KOPT-K1 (cell line): ENCODE measurements around the gene KRTAP12-1.
"Not testable (repeated sequence)": the region's sequence is repeated elsewhere in the genome, so short reads cannot be mapped to it uniquely, and the experiment has no call there.

Experiments used
- H3K27ac ChIP-seq: fragments of 200-600 bp; sonication (generic); 2 replicates; pipeline ENCODE4 v1.5.1; 2016; ENCODE audit warnings: antibody characterized with exemption, mild to moderate bottlenecking, low read depth, low read length; ENCODE audit not compliant: poor library complexity, severe bottlenecking
- H3K36me3 ChIP-seq: fragments of 200-600 bp; sonication (generic); 2 replicates; pipeline ENCODE4 v1.5.1; 2017; ENCODE audit warnings: antibody characterized with exemption, mild to moderate bottlenecking, low read length, moderate library complexity; ENCODE audit not compliant: insufficient read depth
- H3K9me3 ChIP-seq: fragments of 200-600 bp; sonication (generic); 2 replicates; pipeline ENCODE4 v1.5.1; 2017; ENCODE audit warnings: antibody characterized with exemption, low read length, mild to moderate bottlenecking; ENCODE audit not compliant: insufficient read depth, poor library complexity, severe bottlenecking

The KRTAP12-1 gene

GRCh38 chr21:44706026-44706705 lies 24.2 kb upstream of the KRTAP12-1 start:
- Histone ChIP-seq H3K27ac (no peak overlapping the region), H3K36me3 (no peaks in the 10 kb centered on the region), H3K9me3 (peaks cover 11% of the 10 kb centered on the region)

- Histone ChIP-seq H3K36me3 (no peaks in the 10 kb centered on the region), H3K27ac (no peak overlapping the region), H3K9me3 (peaks cover 11% of the 10 kb centered on the region)
Observed at GRCh38 chr21:44704636-44705001, 22.7 kb upstream of the KRTAP12-1 start.

GRCh38 chr21:44703731-44704635 lies 22.0 kb upstream of the KRTAP12-1 start:
- no peak overlapping the region for H3K27ac ChIP-seq
- peaks cover 11% of the 10 kb centered on the region for H3K9me3 ChIP-seq
- no peaks in the 10 kb centered on the region for H3K36me3 ChIP-seq

- peaks cover 11% of the 10 kb centered on the region for H3K9me3 ChIP-seq
- no peaks in the 10 kb centered on the region for H3K36me3 ChIP-seq
- H3K27ac ChIP-seq = no peak overlapping the region
Observed at GRCh38 chr21:44702973-44703730, 21.2 kb upstream of the KRTAP12-1 start.

GRCh38 chr21:44702111-44702972 lies 20.4 kb upstream of the KRTAP12-1 start:
- Histone ChIP-seq H3K36me3 (no peaks in the 10 kb centered on the region), H3K9me3 (peaks cover 11% of the 10 kb centered on the region), H3K27ac (no peak overlapping the region)

- H3K27ac ChIP-seq = no peak overlapping the region
- H3K9me3 ChIP-seq = peaks cover 7% of the 10 kb centered on the region
- H3K36me3 ChIP-seq = no peaks in the 10 kb centered on the region
Observed at GRCh38 chr21:44701541-44701940, 19.6 kb upstream of the KRTAP12-1 start.

- Histone ChIP-seq H3K36me3 (no peaks in the 10 kb centered on the region), H3K9me3 (peaks cover 2% of the 10 kb centered on the region), H3K27ac (no peak overlapping the region)
Observed at GRCh38 chr21:44701023-44701400, 19.0 kb upstream of the KRTAP12-1 start.

- no peak overlapping the region for H3K27ac ChIP-seq
- H3K36me3 ChIP-seq = no peaks in the 10 kb centered on the region
- H3K9me3 ChIP-seq = no peaks in the 10 kb centered on the region
Observed at GRCh38 chr21:44700101-44701022, 18.4 kb upstream of the KRTAP12-1 start.

GRCh38 chr21:44699502-44700001 lies 17.6 kb upstream of the KRTAP12-1 start:
- H3K27ac ChIP-seq = no peak overlapping the region
- no peaks in the 10 kb centered on the region for H3K36me3 ChIP-seq
- no peaks in the 10 kb centered on the region for H3K9me3 ChIP-seq

GRCh38 chr21:44697811-44698734 lies 16.1 kb upstream of the KRTAP12-1 start:
- no peaks in the 10 kb centered on the region for H3K36me3 ChIP-seq
- no peak overlapping the region for H3K27ac ChIP-seq
- peaks cover 11% of the 10 kb centered on the region for H3K9me3 ChIP-seq

GRCh38 chr21:44697172-44697810 lies 15.3 kb upstream of the KRTAP12-1 start, which contains the start of gene KRTAP10-12:
KRTAP10-12 (plus strand) TSS chr21:44697172; CDS start chr21:44697202, 30 bp downstream.
- peaks cover 18% of the 10 kb centered on the region for H3K9me3 ChIP-seq
- H3K27ac ChIP-seq, H3K36me3 ChIP-seq: not testable (repeated sequence)

GRCh38 chr21:44696572-44696971 lies 14.6 kb upstream of the KRTAP12-1 start:
- peaks cover 18% of the 10 kb centered on the region for H3K9me3 ChIP-seq
- H3K36me3 ChIP-seq = no peaks in the 10 kb centered on the region
- H3K27ac ChIP-seq = no peak overlapping the region
